ENCODE results near the gene CAPN12. TPM values are rescaled to one million over a fixed set of nuclear protein-coding genes. Genes with fewer than 3 reads are reported as not detected.

The CAPN12 gene
- total RNA-seq, 5 donors from 2014 or later (not counting 1 experiment from before 2014, with no cell fraction given): 2.5 to 13.8 (median 8.8) TPM

GRCh38 chr19:38744874-38745273, 600 bp upstream of the CAPN12 start:
- WGBS (ENCODE audit: insufficient coverage): 70% methylated on average over 2 of the region's 6 CpGs

GRCh38 chr19:38743394-38744297, 628 bp downstream of the CAPN12 start:
- Mint-ChIP-seq H3K27ac (no peak overlapping the region), H3K27me3 (no peaks in the 10 kb centered on the region), H3K4me3 (no peak overlapping the region), H3K36me3 (no peaks in the 10 kb centered on the region), H3K9me3 (no peaks in the 10 kb centered on the region), H3K4me1 (peaks cover 6 to 11% (median 10%) of the 10 kb centered on the region in 3 donors)
- Histone ChIP-seq H3K27me3 (replicated peaks in 1 of 2; ENCODE audit: control insufficient read depth in 2 of 2, extremely low read depth in 1 of 2, insufficient read depth in 2 of 2, low read length in 1 of 2) (peaks cover 0 to 7% of the 10 kb centered on the region in 2 experiments), H3K36me3 (ENCODE audit: control insufficient read depth in 2 of 2, extremely low read depth in 1 of 2, insufficient read depth in 1 of 2, low read length in 1 of 2) (no peaks in the 10 kb centered on the region), H3K4me3 (ENCODE audit: control insufficient read depth in 1 of 2, extremely low read depth in 1 of 2, low read length in 1 of 2) (no peak overlapping the region), H3K4me1 (ENCODE audit: control insufficient read depth in 1 of 2, extremely low read depth in 1 of 2, insufficient read depth in 2 of 2, low read length in 2 of 2) (peaks cover 0 to 17% of the 10 kb centered on the region in 2 experiments), H3K27ac (ENCODE audit: low read length) (no peak overlapping the region), H3K9me3 (no peaks in the 10 kb centered on the region)
- ATAC-seq (replicated peaks in 1 of 4) (no peak), DNase-seq (no peak)
- CTCF ChIA-PET: no interaction called here
- 89% methylated on average over 13 of the region's 20 CpGs for WGBS (ENCODE audit: insufficient coverage)
- POLR2A ChIA-PET: no interaction called here

More at GRCh38 chr19:38744874-38745273, 600 bp upstream of the CAPN12 start:
- H3K27me3 ChIP-seq (replicated peaks in 1 of 2; ENCODE audit: control insufficient read depth in 2 of 2, extremely low read depth in 1 of 2, insufficient read depth in 2 of 2, low read length in 1 of 2): peaks cover 0 to 7% of the 10 kb centered on the region in 2 experiments
- Mint-ChIP-seq H3K27me3 (no peaks in the 10 kb centered on the region), H3K9me3 (no peaks in the 10 kb centered on the region), H3K27ac (no peak overlapping the region), H3K4me1 (peaks cover 0 to under 1% (median under 1%) of the 10 kb centered on the region in 3 donors), H3K36me3 (no peaks in the 10 kb centered on the region), H3K4me3 (no peak overlapping the region)
- H3K27ac ChIP-seq (ENCODE audit: low read length): no peak overlapping the region
- H3K4me1 ChIP-seq (ENCODE audit: control insufficient read depth in 1 of 2, extremely low read depth in 1 of 2, insufficient read depth in 2 of 2, low read length in 2 of 2): peaks cover 0 to 4% of the 10 kb centered on the region in 2 experiments
- ATAC-seq (replicated peaks in 1 of 4): no peak
- no peaks in the 10 kb centered on the region for H3K36me3 ChIP-seq (ENCODE audit: control insufficient read depth in 2 of 2, extremely low read depth in 1 of 2, insufficient read depth in 1 of 2, low read length in 1 of 2)
- H3K9me3 ChIP-seq: no peaks in the 10 kb centered on the region
- no peak overlapping the region for H3K4me3 ChIP-seq (ENCODE audit: control insufficient read depth in 1 of 2, extremely low read depth in 1 of 2, low read length in 1 of 2)
- no peak for DNase-seq
- CTCF ChIA-PET: no interaction called here
- POLR2A ChIA-PET: no interaction called here

GRCh38 chr19:38742906-38743305, 1.4 kb downstream of the CAPN12 start:
- Mint-ChIP-seq H3K4me1 (peaks cover 10 to 16% (median 15%) of the 10 kb centered on the region in 3 donors), H3K27me3 (no peaks in the 10 kb centered on the region), H3K36me3 (no peaks in the 10 kb centered on the region), H3K4me3 (no peak overlapping the region), H3K27ac (no peak overlapping the region), H3K9me3 (no peaks in the 10 kb centered on the region)
- ChIA-PET CTCF (no interaction called here), POLR2A (interaction anchor here in 1 of 2 donors (0.6 to 0.7 kb wide), 2 partner anchors 214 to 603 kb away, joined by 5 to 6 read pairs; no protein-coding TSS in a partner anchor)
- WGBS (ENCODE audit: insufficient coverage): 88% methylated on average over 6 of the region's 6 CpGs
- H3K9me3 ChIP-seq: no peaks in the 10 kb centered on the region
- peaks cover 0 to 22% of the 10 kb centered on the region in 2 experiments for H3K4me1 ChIP-seq (ENCODE audit: control insufficient read depth in 1 of 2, extremely low read depth in 1 of 2, insufficient read depth in 2 of 2, low read length in 2 of 2)
- ATAC-seq (replicated peaks in 1 of 4) (no peak), DNase-seq (no peak)
- H3K27ac ChIP-seq (ENCODE audit: low read length): no peak overlapping the region
- H3K4me3 ChIP-seq (ENCODE audit: control insufficient read depth in 1 of 2, extremely low read depth in 1 of 2, low read length in 1 of 2): no peak overlapping the region
- no peaks in the 10 kb centered on the region for H3K36me3 ChIP-seq (ENCODE audit: control insufficient read depth in 2 of 2, extremely low read depth in 1 of 2, insufficient read depth in 1 of 2, low read length in 1 of 2)
- peaks cover 0 to 7% of the 10 kb centered on the region in 2 experiments for H3K27me3 ChIP-seq (replicated peaks in 1 of 2; ENCODE audit: control insufficient read depth in 2 of 2, extremely low read depth in 1 of 2, insufficient read depth in 2 of 2, low read length in 1 of 2)

GRCh38 chr19:38742296-38742695, 2.0 kb downstream of the CAPN12 start:
- Mint-ChIP-seq H3K27ac (no peak overlapping the region), H3K4me1 (peaks cover 15 to 21% (median 20%) of the 10 kb centered on the region in 3 donors), H3K9me3 (no peaks in the 10 kb centered on the region), H3K4me3 (no peak overlapping the region), H3K36me3 (no peaks in the 10 kb centered on the region), H3K27me3 (no peaks in the 10 kb centered on the region)
- Histone ChIP-seq H3K4me1 (ENCODE audit: control insufficient read depth in 1 of 2, extremely low read depth in 1 of 2, insufficient read depth in 2 of 2, low read length in 2 of 2) (peaks cover 0 to 26% of the 10 kb centered on the region in 2 experiments), H3K27me3 (replicated peaks in 1 of 2; ENCODE audit: control insufficient read depth in 2 of 2, extremely low read depth in 1 of 2, insufficient read depth in 2 of 2, low read length in 1 of 2) (peaks cover 0 to 8% of the 10 kb centered on the region in 2 experiments), H3K9me3 (no peaks in the 10 kb centered on the region), H3K36me3 (ENCODE audit: control insufficient read depth in 2 of 2, extremely low read depth in 1 of 2, insufficient read depth in 1 of 2, low read length in 1 of 2) (no peaks in the 10 kb centered on the region), H3K4me3 (ENCODE audit: control insufficient read depth in 1 of 2, extremely low read depth in 1 of 2, low read length in 1 of 2) (no peak overlapping the region), H3K27ac (ENCODE audit: low read length) (no peak overlapping the region)
- 100% methylated on average over 4 of the region's 9 CpGs for WGBS (ENCODE audit: insufficient coverage)
- ChIA-PET CTCF (interaction anchor here in 1 of 2 donors (0.6 to 0.7 kb wide), 2 partner anchors 69 to 1804 kb away, joined by 5 read pairs; no protein-coding TSS in a partner anchor), POLR2A (interaction anchor here (0.6 to 0.7 kb wide), 4 partner anchors 186 to 604 kb away, joined by 3 to 6 read pairs (median 4); no protein-coding TSS in a partner anchor)
- no peak for ATAC-seq (replicated peaks in 1 of 4)
- no peak for DNase-seq

- H3K4me1 ChIP-seq (ENCODE audit: control insufficient read depth in 1 of 2, extremely low read depth in 1 of 2, insufficient read depth in 2 of 2, low read length in 2 of 2): peaks cover under 1 to 32% of the 10 kb centered on the region in 2 experiments
- no peaks in the 10 kb centered on the region for H3K9me3 Mint-ChIP-seq
- peaks cover 0 to 9% of the 10 kb centered on the region in 2 experiments for H3K27me3 ChIP-seq (replicated peaks in 1 of 2; ENCODE audit: control insufficient read depth in 2 of 2, extremely low read depth in 1 of 2, insufficient read depth in 2 of 2, low read length in 1 of 2)
- WGBS (ENCODE audit: insufficient coverage): 97% methylated on average over 15 of the region's 15 CpGs
- no peaks in the 10 kb centered on the region for H3K27me3 Mint-ChIP-seq
- POLR2A ChIA-PET: no interaction called here
- no peak overlapping the region for H3K4me3 ChIP-seq (ENCODE audit: control insufficient read depth in 1 of 2, extremely low read depth in 1 of 2, low read length in 1 of 2)
- CTCF ChIA-PET: interaction anchor here in 1 of 2 donors (0.7 kb wide), 1 partner anchor 1804 kb away, joined by 5 read pairs; no protein-coding TSS in a partner anchor
- H3K36me3 Mint-ChIP-seq: no peaks in the 10 kb centered on the region
- no peak overlapping the region for H3K4me3 Mint-ChIP-seq
- ATAC-seq (replicated peaks in 1 of 4): no peak
- no peak for DNase-seq
- no peaks in the 10 kb centered on the region for H3K36me3 ChIP-seq (ENCODE audit: control insufficient read depth in 2 of 2, extremely low read depth in 1 of 2, insufficient read depth in 1 of 2, low read length in 1 of 2)
- H3K4me1 Mint-ChIP-seq: peaks cover 15 to 22% (median 21%) of the 10 kb centered on the region in 3 donors
- H3K9me3 ChIP-seq: no peaks in the 10 kb centered on the region
- H3K27ac Mint-ChIP-seq: no peak overlapping the region
- H3K27ac ChIP-seq (ENCODE audit: low read length): no peak overlapping the region
Observed at GRCh38 chr19:38741670-38742069, 2.6 kb downstream of the CAPN12 start.

GRCh38 chr19:38740932-38741331, 3.3 kb downstream of the CAPN12 start:
- CTCF ChIA-PET: no interaction called here
- H3K4me3 Mint-ChIP-seq: no peak overlapping the region
- Histone ChIP-seq H3K4me1 (ENCODE audit: control insufficient read depth in 1 of 2, extremely low read depth in 1 of 2, insufficient read depth in 2 of 2, low read length in 2 of 2) (peaks cover 4 to 39% of the 10 kb centered on the region in 2 experiments), H3K27ac (ENCODE audit: low read length) (no peak overlapping the region), H3K4me3 (ENCODE audit: control insufficient read depth in 1 of 2, extremely low read depth in 1 of 2, low read length in 1 of 2) (no peak overlapping the region), H3K36me3 (ENCODE audit: control insufficient read depth in 2 of 2, extremely low read depth in 1 of 2, insufficient read depth in 1 of 2, low read length in 1 of 2) (no peaks in the 10 kb centered on the region), H3K9me3 (no peaks in the 10 kb centered on the region), H3K27me3 (replicated peaks in 1 of 2; ENCODE audit: control insufficient read depth in 2 of 2, extremely low read depth in 1 of 2, insufficient read depth in 2 of 2, low read length in 1 of 2) (peaks cover 0 to 12% of the 10 kb centered on the region in 2 experiments)
- H3K36me3 Mint-ChIP-seq: no peaks in the 10 kb centered on the region
- no peak overlapping the region for H3K27ac Mint-ChIP-seq
- no peaks in the 10 kb centered on the region for H3K27me3 Mint-ChIP-seq
- POLR2A ChIA-PET: no interaction called here
- WGBS (ENCODE audit: insufficient coverage): 88% methylated on average over 1 of the region's 2 CpGs
- DNase-seq: no peak
- H3K9me3 Mint-ChIP-seq: no peaks in the 10 kb centered on the region
- ATAC-seq (replicated peaks in 1 of 4): no peak
- H3K4me1 Mint-ChIP-seq: peaks cover 18 to 26% (median 24%) of the 10 kb centered on the region in 3 donors
